Heart left ventricle (tissue), 16 donors: Measurements from ENCODE around the gene ZNF683. TPM values are rescaled to one million over a fixed set of nuclear protein-coding genes. Genes with fewer than 3 reads are reported as not detected.

Source experiments
- ATAC-seq, 4 donors: fragments of 200-7000 bp; cut with Tn5 transposase; one replicate each; pipeline ENCODE4 v1.9.1; 2020 to 2022; ENCODE audit warnings: moderate library complexity in 4 of 4, mild to moderate bottlenecking in 3 of 4, moderate number of reproducible peaks in 1 of 4
- DNase-seq, 5 donors: peaks; one replicate each; pipeline ENCODE4 v3.0.0-alpha.2; 2020
- H3K27ac ChIP-seq, 12 donors: fragments of 200-600 bp; sonication (generic) in 4 of 12; one replicate each; pipeline versions ENCODE4 v1.5.0 to v1.8.0; 2016 to 2022; ENCODE audit warnings: mild to moderate bottlenecking in 2 of 12
- H3K27me3 ChIP-seq, 9 donors: fragments of 200-600 bp; sonication (generic) in 2 of 9; one replicate each; pipeline versions ENCODE4 v1.5.1 to v1.8.0; 2016 to 2022; ENCODE audit warnings: mild to moderate bottlenecking in 3 of 9
- H3K36me3 ChIP-seq, 9 donors: fragments of 200-600 bp; sonication (generic) in 2 of 9; one replicate each; pipeline versions ENCODE4 v1.5.0 to v1.8.0; 2018 to 2022; ENCODE audit warnings: mild to moderate bottlenecking in 2 of 9
- H3K4me1 ChIP-seq, 12 donors: fragments of 200-600 bp; sonication (generic) in 4 of 12; one replicate each; pipeline versions ENCODE4 v1.5.0 to v1.8.0; 2016 to 2022; ENCODE audit warnings: mild to moderate bottlenecking in 3 of 12
- H3K4me3 ChIP-seq, 12 donors: fragments of 200-600 bp; sonication (generic) in 4 of 12; one replicate each; pipeline versions ENCODE4 v1.5.0 to v1.8.0; 2017 to 2022; ENCODE audit warnings: mild to moderate bottlenecking in 9 of 12, moderate library complexity in 4 of 12
- H3K9me3 ChIP-seq, 12 donors: fragments of 200-600 bp; sonication (generic) in 4 of 12; one replicate each; pipeline versions ENCODE4 v1.5.0 to v1.8.0; 2016 to 2022; ENCODE audit warnings: mild to moderate bottlenecking in 1 of 12
- POLR2A ChIP-seq, 2 donors: fragments of 450-650 bp; IDR thresholded peaks; one replicate each; pipeline ENCODE4 v1.6.1; 2017; ENCODE audit warnings: antibody characterized with exemption in 2 of 2, mild to moderate bottlenecking in 2 of 2, moderate library complexity in 2 of 2
- WGBS, 4 donors: extraction: QIAGEN DNeasy Blood & Tissue Kit in 2 of 4; methylation state at CpG; one replicate each; pipeline versions ENCODE4 v1.1.5 to v1.1.7; 2013 to 2018; 5-methylcytosine and 5-hydroxymethylcytosine counted together
- intact Hi-C, 10 donors: fragments of 100-400 bp; cut with DNase I; formaldehyde crosslinking; loops; one replicate each; pipeline versions ENCODE4 v1.11.1 to v1.14.2; 2022
- polyA plus RNA-seq, 2 donors: library from polyadenylated mRNA; stranded (reverse); fragments of 200-250 nt; gene quantifications; one replicate each; pipeline ENCODE4 v1.2.3, GENCODE V29; 2013
- total RNA-seq, 9 donors: library from RNA; depleted of rRNA in 2 of 9; stranded (reverse); fragments of >200 nt in 2 of 9; fragmentation: NEBNext Ultra II Directional in 3 of 9; extraction: Animal tissue kit (Norgen Biotek cat#: 25700) in 3 of 9; gene quantifications; one replicate each; pipeline versions ENCODE4 v1.1.0 to v1.2.4, GENCODE V29; 2016 to 2023
- TF ChIP-seq, protein P1 (sequence below), 12 donors: fragments of 200-600 bp; sonication (generic) in 4 of 12; IDR thresholded peaks; one replicate each; pipeline versions ENCODE4 v1.5.0 to v1.8.0; 2018 to 2022; ENCODE audit warnings: antibody characterized with exemption in 12 of 12, mild to moderate bottlenecking in 5 of 12
- donor health status: ischemic (EF 13 %, LVEDD 7.1; RV severe dilation, severe dysfunction).
- donor health status: healthy with polysubstance abuse.
- donor health status: DM: no; HTN: yes; CAD: no.
- donor health status: DM: no; HTN: no; CAD: no.
- donor health status: ischemic (EF 25% LVEDD 6.9; RV normal size, moderate dysfunction).
- donor health status: ischemic (EF 25% LVEDD 5.7; RV mildly dilated, moderate dysfunction).
- donor health status: healthy.
- donor health status: DM: yes; HTN: yes; CAD: no.
- donor health status: ischemic (EF 35%, LVEDD 5.7; RV mildly dilated, moderate dysfunction).
- donor health status: nonischemic (EF 11% LVEDD 7.7; RV severe dilation, severe dysfunction).
- donor health status: DM: yes; HTN: yes; CAD: no.
- donor health status: PGD.
- donor health status: ischemic (EF 29% LVEDD 5.4; RV normal size, mild dysfunction).
- donor health status: nonischemic (EF 23%, LVEDD 6.1; RV moderate dilation, normal function).

Gene ZNF683
- total and polyA plus RNA-seq, 11 donors = 0.04 to 1.2 (median 0.38) TPM; not detected in 7

DNA sequence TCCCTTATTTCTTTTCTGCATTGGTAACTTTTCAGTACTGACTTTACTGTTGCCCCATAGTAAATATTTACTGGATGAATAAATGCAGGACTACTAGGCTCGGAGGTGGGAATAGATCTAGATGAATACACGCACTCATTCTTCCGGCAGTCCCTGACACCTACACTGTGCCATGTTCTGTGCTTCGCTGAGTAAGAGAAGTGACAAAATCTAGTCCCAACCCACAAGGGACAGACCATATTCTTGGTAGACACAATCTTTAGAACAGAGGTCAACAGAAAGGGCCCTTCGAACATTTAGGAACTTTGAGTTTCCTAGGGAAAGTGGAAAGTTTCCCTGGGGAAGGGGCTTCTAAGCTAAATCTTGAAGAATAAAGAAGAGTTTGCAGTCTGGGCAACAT is 58.0 kb downstream of the ZNF683 start:
- no peaks in the 10 kb centered on the region for H3K27me3 ChIP-seq
- H3K36me3 ChIP-seq = no peaks in the 10 kb centered on the region
- no peak for TF ChIP-seq POLR2A (IDR thresholded peaks at IDR 0.05)
- TF ChIP-seq, protein P1, sequence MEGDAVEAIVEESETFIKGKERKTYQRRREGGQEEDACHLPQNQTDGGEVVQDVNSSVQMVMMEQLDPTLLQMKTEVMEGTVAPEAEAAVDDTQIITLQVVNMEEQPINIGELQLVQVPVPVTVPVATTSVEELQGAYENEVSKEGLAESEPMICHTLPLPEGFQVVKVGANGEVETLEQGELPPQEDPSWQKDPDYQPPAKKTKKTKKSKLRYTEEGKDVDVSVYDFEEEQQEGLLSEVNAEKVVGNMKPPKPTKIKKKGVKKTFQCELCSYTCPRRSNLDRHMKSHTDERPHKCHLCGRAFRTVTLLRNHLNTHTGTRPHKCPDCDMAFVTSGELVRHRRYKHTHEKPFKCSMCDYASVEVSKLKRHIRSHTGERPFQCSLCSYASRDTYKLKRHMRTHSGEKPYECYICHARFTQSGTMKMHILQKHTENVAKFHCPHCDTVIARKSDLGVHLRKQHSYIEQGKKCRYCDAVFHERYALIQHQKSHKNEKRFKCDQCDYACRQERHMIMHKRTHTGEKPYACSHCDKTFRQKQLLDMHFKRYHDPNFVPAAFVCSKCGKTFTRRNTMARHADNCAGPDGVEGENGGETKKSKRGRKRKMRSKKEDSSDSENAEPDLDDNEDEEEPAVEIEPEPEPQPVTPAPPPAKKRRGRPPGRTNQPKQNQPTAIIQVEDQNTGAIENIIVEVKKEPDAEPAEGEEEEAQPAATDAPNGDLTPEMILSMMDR (IDR thresholded peaks at IDR 0.05) = no peak
- intact Hi-C loops = loop anchor here in 1 of 10 donors (10.0 kb wide), 1 partner anchor 280 kb away; no protein-coding TSS in a partner anchor
- no peak overlapping the region for H3K4me3 ChIP-seq
- WGBS, 4 donors = 85 to 95% (median 92%) methylated on average over 5 of the region's 5 CpGs
- peak overlapping the region in 1 of 12 donors; percentile 88 for H3K27ac ChIP-seq
- no peaks in the 10 kb centered on the region for H3K9me3 ChIP-seq
- no peak for DNase-seq
- H3K4me1 ChIP-seq = peaks cover 0 to 59% (median 0%) of the 10 kb centered on the region in 12 donors
- ATAC-seq = no peak

Other genes starting within 250 kb of the ZNF683 start
- 1 to 10 TPM; 2.5 to 6.5 (median 3.2) TPM for gene FAM110D, start 213.7 kb downstream of the ZNF683 start, total RNA-seq
- gene FAM110D, start 213.7 kb downstream of the ZNF683 start, polyA plus RNA-seq = 1 to 10 TPM; 2.2 to 3.7 TPM
- not detected for gene C1orf232, start 203.8 kb downstream of the ZNF683 start, total RNA-seq
- not detected for gene C1orf232, start 203.8 kb downstream of the ZNF683 start, polyA plus RNA-seq
- 10 to 100 TPM; 13.7 to 36.8 (median 21.0) TPM for gene ZNF593, start 202.8 kb downstream of the ZNF683 start, total RNA-seq
- 100 to 1,000 TPM in 1 of 2 donors, 10 to 100 TPM in 1; 43.1 to 147 TPM for gene ZNF593, start 202.8 kb downstream of the ZNF683 start, polyA plus RNA-seq
- not detected for gene ZNF593OS, start 200.9 kb downstream of the ZNF683 start, total RNA-seq
- gene ZNF593OS, start 200.9 kb downstream of the ZNF683 start, polyA plus RNA-seq = not detected
- 1 to 10 TPM in 7 of 9 donors, under 1 TPM in 1, not detected in 1; 0.60 to 3.4 (median 1.4) TPM for gene CNKSR1, start 195.3 kb downstream of the ZNF683 start, total RNA-seq
- 1 to 10 TPM in 1 of 2 donors, under 1 TPM in 1; 0.80 to 1.6 TPM for gene CNKSR1, start 195.3 kb downstream of the ZNF683 start, polyA plus RNA-seq
- gene CATSPER4, start 182.1 kb downstream of the ZNF683 start, total RNA-seq = not detected
- gene CATSPER4, start 182.1 kb downstream of the ZNF683 start, polyA plus RNA-seq = not detected
- gene CEP85, start 138.6 kb downstream of the ZNF683 start, total RNA-seq = 100 to 1,000 TPM in 2 of 9 donors, 10 to 100 TPM in 7; 28.6 to 180 (median 48.7) TPM
- 10 to 100 TPM; 13.4 to 22.7 TPM for gene CEP85, start 138.6 kb downstream of the ZNF683 start, polyA plus RNA-seq
- gene SH3BGRL3, start 92.7 kb downstream of the ZNF683 start, total RNA-seq = 100 to 1,000 TPM in 1 of 9 donors, 10 to 100 TPM in 8; 22.4 to 234 (median 40.0) TPM
- 100 to 1,000 TPM in 1 of 2 donors, 10 to 100 TPM in 1; 43.8 to 119 TPM for gene SH3BGRL3, start 92.7 kb downstream of the ZNF683 start, polyA plus RNA-seq
- 10 to 100 TPM in 3 of 9 donors, 1 to 10 TPM in 6; 3.7 to 17.2 (median 7.6) TPM for gene UBXN11, start 66.1 kb downstream of the ZNF683 start, total RNA-seq
- gene UBXN11, start 66.1 kb downstream of the ZNF683 start, polyA plus RNA-seq = 10 to 100 TPM in 1 of 2 donors, 1 to 10 TPM in 1; 9.0 to 12.2 TPM
- 10 to 100 TPM in 2 of 9 donors, 1 to 10 TPM in 6, not detected in 1; 1.6 to 89.9 (median 4.4) TPM for gene CD52, start 54.8 kb downstream of the ZNF683 start, total RNA-seq
- gene CD52, start 54.8 kb downstream of the ZNF683 start, polyA plus RNA-seq = 10 to 100 TPM in 1 of 2 donors, 1 to 10 TPM in 1; 9.9 to 26.1 TPM
- under 1 TPM in 2 of 9 donors, not detected in 7; 0.25 to 0.45 TPM for gene CRYBG2, start 18.6 kb downstream of the ZNF683 start, total RNA-seq
- gene CRYBG2, start 18.6 kb downstream of the ZNF683 start, polyA plus RNA-seq = not detected
- gene LIN28A, start 38.1 kb upstream of the ZNF683 start, total RNA-seq = under 1 TPM in 1 of 9 donors, not detected in 8; 0.15 TPM
- gene LIN28A, start 38.1 kb upstream of the ZNF683 start, polyA plus RNA-seq = not detected
- gene DHDDS, start 59.6 kb upstream of the ZNF683 start, total RNA-seq = 10 to 100 TPM; 14.1 to 45.0 (median 29.9) TPM
- gene DHDDS, start 59.6 kb upstream of the ZNF683 start, polyA plus RNA-seq = 10 to 100 TPM; 22.0 to 44.6 TPM
- 100 to 1,000 TPM in 7 of 9 donors, 10 to 100 TPM in 2; 66.3 to 256 (median 123) TPM for gene HMGN2, start 99.7 kb upstream of the ZNF683 start, total RNA-seq
- gene HMGN2, start 99.7 kb upstream of the ZNF683 start, polyA plus RNA-seq = 100 to 1,000 TPM; 116 to 154 TPM
- 10 to 100 TPM in 2 of 9 donors, 1 to 10 TPM in 7; 1.1 to 24.4 (median 3.8) TPM for gene RPS6KA1, start 157.0 kb upstream of the ZNF683 start, total RNA-seq
- gene RPS6KA1, start 157.0 kb upstream of the ZNF683 start, polyA plus RNA-seq = 1 to 10 TPM; 1.6 to 3.5 TPM